GM19468 (cell line): ENCODE results near the gene ZMYND8.
"Not testable (repeated sequence)": the region's sequence is repeated elsewhere in the genome, so short reads cannot be mapped to it uniquely, and the experiment has no call there.

ENCODE experiments used
- ATAC-seq: cut with Tn5 transposase; IDR thresholded peaks from one replicate; pipeline ENCODE4 v1.9.1; 2021; ENCODE audit warnings: mild to moderate bottlenecking, moderate library complexity, moderate number of reproducible peaks; ENCODE audit not compliant: unreplicated experiment; ENCODE audit errors: extremely low read depth

The ZMYND8 gene

GRCh38 chr20:47290666-47291430 lies 65.7 kb downstream of the ZMYND8 start:
- no peak for ATAC-seq

DNA sequence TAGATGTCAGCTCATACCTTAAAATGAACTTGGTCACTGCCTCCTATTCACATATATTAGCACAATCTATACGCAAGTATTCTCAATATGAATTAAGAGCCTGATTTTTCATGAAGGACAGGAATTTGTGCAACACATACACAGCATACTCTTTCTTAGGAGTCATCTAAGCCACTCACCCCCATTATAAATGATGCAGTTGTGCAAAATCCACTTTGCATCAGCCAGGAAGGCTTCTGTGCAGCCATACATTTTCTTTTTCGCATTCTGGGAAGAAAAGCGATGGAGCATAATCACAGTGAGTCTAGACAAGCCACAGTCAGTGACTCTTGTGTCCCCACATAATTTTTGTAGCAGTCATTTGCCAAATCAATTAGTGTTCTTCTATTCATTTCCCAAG lies 66.5 kb downstream of the ZMYND8 start:
- no peak for ATAC-seq

DNA sequence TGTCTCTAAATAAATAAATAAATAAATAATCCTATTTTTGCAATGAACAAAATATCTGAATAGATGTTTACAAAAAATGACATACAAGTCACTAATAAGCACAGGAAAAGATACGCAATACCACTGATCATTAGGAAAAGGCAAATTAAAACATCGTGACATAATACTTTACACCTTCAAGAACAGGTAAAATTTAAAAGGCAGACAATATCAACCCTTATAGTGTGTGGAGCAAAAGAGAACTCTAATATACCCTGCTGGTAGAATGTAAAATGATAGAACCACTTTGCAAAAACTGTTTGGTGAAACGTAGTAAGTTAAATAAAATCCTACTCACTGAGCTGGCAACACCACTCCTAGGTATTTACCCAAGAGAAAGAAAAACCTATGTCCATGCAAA lies 67.4 kb downstream of the ZMYND8 start:
- no peak for ATAC-seq

DNA sequence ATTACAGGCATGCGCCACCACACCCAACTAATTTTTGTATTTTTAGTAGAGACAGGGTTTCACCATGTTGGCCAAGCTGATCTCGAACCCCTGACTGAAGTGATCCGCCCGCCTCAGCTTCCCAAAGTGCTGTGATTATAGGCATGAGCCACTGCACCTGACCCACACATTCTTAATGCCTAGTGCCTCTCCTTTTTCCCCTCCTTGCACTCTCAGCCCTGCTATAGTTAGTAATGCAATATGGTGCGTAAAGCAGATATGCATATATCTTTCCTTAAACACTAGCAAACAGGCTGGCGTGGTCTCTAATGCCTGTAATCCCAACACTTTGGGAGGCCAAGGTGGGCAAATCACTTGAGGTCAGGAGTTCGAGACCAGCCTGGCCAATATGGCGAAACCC lies 68.0 kb downstream of the ZMYND8 start:
- ATAC-seq: not testable (repeated sequence)

DNA sequence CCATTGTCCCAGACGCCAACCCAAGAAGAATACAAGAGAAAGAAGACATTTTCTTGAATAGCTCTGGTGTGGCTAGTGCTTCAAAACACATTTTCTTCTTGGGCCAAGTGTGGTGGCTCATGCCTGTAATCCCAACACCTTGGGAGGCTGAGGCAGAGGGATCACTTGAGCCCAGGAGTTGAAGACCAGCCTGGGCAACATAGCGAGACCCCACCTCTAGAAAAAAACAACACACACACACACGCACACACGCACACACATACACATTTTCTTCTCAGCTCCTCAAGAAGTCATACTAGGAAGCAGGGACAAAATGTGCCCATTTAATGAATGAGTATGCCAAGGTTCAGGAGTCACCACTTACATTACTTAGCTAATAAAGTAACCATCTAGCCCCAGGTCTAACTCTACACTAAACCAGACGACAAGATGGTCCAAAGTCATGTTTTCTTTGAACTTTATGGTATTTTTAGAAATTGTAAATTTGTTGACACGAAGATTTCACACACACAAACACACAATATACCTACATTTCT lies 68.8 kb downstream of the ZMYND8 start:
- no peak for ATAC-seq

DNA sequence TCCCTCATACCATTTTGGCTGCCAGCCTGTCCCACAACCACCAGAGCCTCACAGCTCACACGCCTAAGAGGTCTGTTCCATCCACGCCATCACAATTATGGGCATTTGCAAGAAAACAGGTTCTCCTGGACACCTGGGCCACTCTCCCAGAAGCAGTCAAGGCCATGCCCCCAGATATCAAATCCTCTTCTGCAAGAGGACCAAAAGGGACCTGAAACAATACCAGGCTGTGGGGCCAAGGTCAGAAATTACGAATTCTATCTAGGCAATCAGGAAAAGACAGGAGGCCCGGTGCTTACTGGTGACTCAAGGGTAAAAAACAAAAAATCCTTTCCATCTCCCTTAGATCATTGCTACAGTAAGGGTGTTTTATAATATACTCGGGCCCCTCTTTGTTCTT lies 69.8 kb downstream of the ZMYND8 start:
- no peak for ATAC-seq

- no peak for ATAC-seq
Observed at GRCh38 chr20:47285189-47285588, 71.3 kb downstream of the ZMYND8 start.

DNA sequence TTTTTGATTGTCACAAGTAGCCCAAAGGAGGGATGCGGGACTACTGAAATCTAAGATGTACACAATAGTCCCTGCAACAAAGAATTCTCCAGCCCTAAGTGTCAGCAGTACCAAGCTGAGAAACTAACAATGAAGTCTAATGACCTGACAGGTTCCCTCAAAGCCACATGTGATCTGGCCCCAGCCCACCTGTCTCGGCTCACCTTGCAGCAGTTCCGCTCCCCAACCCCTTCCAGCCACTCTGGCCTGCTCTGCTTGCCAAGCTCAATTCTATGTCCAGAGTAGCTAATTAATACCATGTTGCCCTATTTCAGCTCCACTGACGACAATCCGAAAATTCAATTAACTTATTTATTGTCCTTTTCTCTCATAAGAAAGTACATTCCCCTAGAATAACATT lies 72.1 kb downstream of the ZMYND8 start:
- ATAC-seq: no peak

DNA sequence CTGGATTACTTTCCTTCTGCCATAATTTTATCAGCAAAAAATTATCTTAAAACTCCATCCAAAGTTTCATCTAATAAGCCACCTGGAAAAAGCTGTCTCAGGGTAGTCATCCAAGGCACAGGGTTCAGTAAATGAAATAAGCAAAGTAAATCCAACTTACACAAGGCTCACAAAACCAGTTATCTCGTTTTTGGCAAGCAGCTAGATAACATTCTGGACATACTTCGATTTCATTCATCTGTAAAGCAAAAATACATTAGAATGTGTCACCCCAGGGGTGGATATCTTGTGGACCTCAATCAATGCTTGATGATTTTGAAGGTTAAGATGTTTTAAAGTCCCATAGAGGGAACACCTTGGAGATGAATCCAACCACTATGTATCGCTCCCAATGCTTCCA lies 73.1 kb downstream of the ZMYND8 start:
- no peak for ATAC-seq

DNA sequence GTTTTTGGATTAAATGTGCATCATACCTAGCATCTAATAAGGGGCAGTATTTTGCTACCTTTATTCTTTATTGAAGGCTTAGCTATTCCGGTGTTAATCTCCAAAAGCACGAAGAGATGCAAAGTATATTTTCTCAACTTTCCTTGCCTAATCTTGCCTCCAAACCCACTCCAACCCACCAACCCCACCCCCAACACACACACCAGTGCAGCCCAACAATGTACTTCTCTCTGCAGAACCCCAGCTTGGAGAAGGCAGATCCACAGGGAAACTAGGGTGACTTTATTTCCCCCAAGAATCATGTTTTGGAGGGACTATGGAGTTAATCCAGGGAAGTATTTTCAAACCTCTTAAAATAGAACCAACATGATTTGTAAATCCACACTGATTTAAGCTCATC lies 73.6 kb downstream of the ZMYND8 start:
- no peak for ATAC-seq

DNA sequence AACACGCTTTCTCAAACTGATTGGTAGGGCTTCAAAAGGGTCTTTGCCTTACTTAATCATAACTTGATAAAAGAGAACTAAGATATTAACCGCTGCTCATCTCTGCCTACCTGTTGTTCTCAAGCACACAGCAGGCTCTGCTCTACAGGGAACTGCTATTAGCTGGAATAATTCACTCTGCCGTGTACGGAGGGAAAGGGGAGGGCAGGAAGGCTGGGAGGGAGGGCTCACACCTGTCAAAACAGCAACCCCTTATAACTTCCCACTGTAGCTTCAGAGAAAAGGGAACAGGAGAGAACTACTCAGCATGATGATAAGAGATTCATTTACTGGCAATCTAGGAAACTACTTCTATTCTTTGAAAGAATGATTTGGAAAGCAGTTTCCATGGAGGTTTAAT lies 75.1 kb downstream of the ZMYND8 start:
- ATAC-seq: no peak

- no peak for ATAC-seq
Observed at GRCh38 chr20:47280668-47281067, 75.8 kb downstream of the ZMYND8 start.

DNA sequence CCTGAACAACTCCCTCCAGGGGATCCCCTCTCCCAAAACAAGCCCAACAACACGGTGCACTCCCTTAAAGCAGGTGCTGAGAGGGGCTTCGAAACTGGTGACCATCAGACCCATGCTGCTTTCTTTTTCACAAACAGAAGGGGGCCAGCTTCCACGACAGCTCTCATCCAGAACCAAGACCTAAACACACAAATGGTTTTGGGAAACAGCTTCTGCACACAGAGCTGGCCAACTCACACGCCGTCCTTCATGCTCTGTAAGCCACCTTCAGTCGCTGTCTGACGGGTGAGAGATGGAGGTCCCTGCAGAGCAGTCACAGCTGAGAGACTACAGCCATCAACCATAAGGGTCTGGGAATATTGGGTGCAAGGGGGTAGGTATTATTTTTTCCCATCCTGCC lies 76.3 kb downstream of the ZMYND8 start:
- ATAC-seq: no peak

- no peak for ATAC-seq
Observed at GRCh38 chr20:47278907-47279348, 77.6 kb downstream of the ZMYND8 start.

- not testable (repeated sequence) for ATAC-seq
Observed at GRCh38 chr20:47277535-47277872, 79.0 kb downstream of the ZMYND8 start.

GRCh38 chr20:47276851-47277534 lies 79.5 kb downstream of the ZMYND8 start:
- ATAC-seq: no peak

GRCh38 chr20:47276251-47276650 lies 80.2 kb downstream of the ZMYND8 start:
- no peak for ATAC-seq

DNA sequence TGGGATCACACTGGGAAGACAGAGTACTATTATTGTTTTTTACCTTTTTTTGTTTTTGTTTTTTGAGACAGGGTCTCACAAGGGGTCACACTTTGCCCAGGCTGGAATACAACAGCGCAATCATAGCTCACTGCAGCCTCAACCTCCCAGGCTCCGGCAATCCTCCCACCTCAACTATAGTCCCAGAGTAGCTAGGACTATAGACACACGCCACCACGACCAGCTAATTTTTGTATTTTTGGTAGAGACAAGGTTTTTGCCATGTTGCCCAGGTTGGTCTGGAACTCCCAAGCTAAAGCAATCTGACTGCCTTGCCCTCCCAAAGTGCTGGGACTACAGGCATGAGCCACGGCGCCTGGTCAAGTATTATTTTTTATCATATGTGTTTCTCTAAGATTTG lies 81.0 kb downstream of the ZMYND8 start:
- ATAC-seq: no peak

DNA sequence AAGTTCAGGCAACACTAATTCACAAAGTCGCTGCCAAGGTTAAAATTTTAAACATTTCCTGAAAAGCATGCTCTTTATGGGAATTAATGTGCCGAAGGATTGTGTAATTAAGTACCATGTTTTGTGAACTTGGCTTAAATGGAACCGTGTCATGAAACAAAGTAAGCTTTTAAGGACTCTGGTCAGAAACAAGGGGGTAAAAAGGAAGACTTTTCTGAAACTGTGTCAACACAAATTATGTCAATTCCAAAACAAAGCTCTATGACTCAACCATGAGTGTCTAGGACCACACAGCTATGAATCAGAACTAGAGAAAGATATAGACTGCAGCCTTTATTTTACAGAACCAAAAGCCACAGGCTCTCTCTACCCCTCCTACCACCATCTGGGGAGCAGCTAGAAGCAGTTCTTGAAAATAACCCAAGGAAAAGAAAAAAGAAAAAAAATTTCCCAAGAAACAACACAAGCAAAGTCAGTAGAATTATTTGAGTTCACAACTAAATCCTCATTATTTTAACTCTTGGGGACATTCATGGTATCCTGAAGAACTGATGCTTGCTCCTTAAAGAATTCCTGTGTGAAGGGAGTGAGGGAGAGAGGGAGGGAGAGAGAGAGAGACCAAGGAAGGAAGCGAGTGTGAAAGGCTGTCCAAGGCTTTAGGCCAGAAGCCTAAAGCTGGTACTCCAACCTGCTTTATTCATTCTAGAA lies 81.9 kb downstream of the ZMYND8 start:
- no peak for ATAC-seq

DNA sequence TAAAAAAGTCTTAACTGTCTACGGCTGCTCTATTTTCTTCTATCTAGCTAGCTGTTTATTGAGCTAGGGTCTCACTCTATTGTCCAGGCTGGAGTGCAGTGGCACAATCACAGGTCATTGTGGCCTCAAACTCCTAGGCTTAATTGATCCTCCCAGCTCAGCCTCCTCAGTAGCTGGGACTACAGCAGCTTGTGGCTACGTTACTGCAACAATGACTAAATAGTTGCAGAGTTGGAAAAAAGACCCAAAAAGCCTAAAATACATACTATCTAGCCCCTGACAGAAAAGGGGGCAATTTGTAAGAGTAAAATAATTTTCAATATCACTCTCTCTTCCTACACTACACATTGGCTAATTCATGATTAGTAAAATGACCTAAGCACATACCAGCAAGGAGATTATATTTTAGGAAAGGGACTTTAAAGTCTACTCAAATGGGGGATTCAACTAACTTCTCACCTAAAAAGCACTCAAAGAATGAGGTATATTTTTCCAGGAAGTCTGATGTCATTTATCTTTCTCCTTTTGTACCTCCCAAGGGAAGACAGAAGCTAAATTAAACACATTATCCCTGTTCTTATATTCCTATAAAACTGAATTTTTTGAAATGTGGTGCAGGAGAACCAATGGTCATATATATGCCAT lies 82.8 kb downstream of the ZMYND8 start:
- ATAC-seq: no peak
